ENCODE data around the gene TOGARAM1.

- TF ChIP-seq EZH2 (IDR thresholded peaks at IDR 0.05; ENCODE audit: insufficient read depth, poor library complexity, severe bottlenecking) (no peak), EZH2phosphoT487 (IDR thresholded peaks at IDR 0.05; ENCODE audit: insufficient read depth, low read depth) (no peak)
Measured at GRCh38 chr14:44937547-44937946, 24.4 kb upstream of the TOGARAM1 start.

Measured in GM23248 (cell line).